Measurements from ENCODE around the gene SLC46A1. TPM values are rescaled to one million over a fixed set of nuclear protein-coding genes. Genes with fewer than 3 reads are reported as not detected.

Gene SLC46A1
- total RNA-seq, 1 donor from 2014 or later: 7.4 TPM

GRCh38 chr17:28346746-28347246 is 59.2 kb downstream of the SLC46A1 start:
- peak overlapping the region; percentile 90 for H3K27ac Mint-ChIP-seq (ENCODE audit: unreplicated experiment)
- peak overlapping the region; percentile 56 for H3K4me3 Mint-ChIP-seq (ENCODE audit: unreplicated experiment)
- no peaks in the 10 kb centered on the region for H3K27me3 Mint-ChIP-seq (ENCODE audit: low read depth, unreplicated experiment)
- FAIRE-seq (no peak), DNase-seq (ENCODE audit: low read depth) (no peak)
- Histone ChIP-seq H3K27me3 (ENCODE audit: insufficient read depth, low read length) (no peaks in the 10 kb centered on the region), H3K9me3 (ENCODE audit: insufficient read depth, low read depth, low read length) (no peaks in the 10 kb centered on the region), H4K20me1 (ENCODE audit: insufficient read depth, low read length) (peaks cover 42% of the 10 kb centered on the region), H2AFZ (ENCODE audit: low read depth, low read length) (no peak overlapping the region), H3K27ac (ENCODE audit: low read depth, low read length) (peak overlapping the region; percentile 85), H3K4me1 (ENCODE audit: insufficient read depth, low read length) (peaks cover 38% of the 10 kb centered on the region), H3K79me2 (ENCODE audit: insufficient read depth, low read length) (peaks cover 22% of the 10 kb centered on the region), H3K9ac (ENCODE audit: low read length) (peak overlapping the region; percentile 54), H3K36me3 (ENCODE audit: insufficient read depth, low read length) (peaks cover 49% of the 10 kb centered on the region), H3K4me2 (ENCODE audit: low read length) (peak overlapping the region; percentile 57), H3K4me3 (ENCODE audit: insufficient read depth, low read depth, low read length) (no peak overlapping the region)
- peaks cover 28% of the 10 kb centered on the region for H3K36me3 Mint-ChIP-seq (ENCODE audit: low read depth, unreplicated experiment)
- no peak for TF ChIP-seq EZH2 (IDR thresholded peaks at IDR 0.05; ENCODE audit: insufficient read depth, low read length)
- peak; percentile 9 for TF ChIP-seq CTCF (IDR thresholded peaks at IDR 0.05; ENCODE audit: insufficient read depth, low read depth, low read length)
- peaks cover 19% of the 10 kb centered on the region for H3K4me1 Mint-ChIP-seq (ENCODE audit: low read depth, unreplicated experiment)
- peaks cover 5% of the 10 kb centered on the region for H3K9me3 Mint-ChIP-seq (ENCODE audit: unreplicated experiment)

GRCh38 chr17:28346199-28346580 is 59.8 kb downstream of the SLC46A1 start:
- H4K20me1 ChIP-seq (ENCODE audit: insufficient read depth, low read length): peaks cover 48% of the 10 kb centered on the region
- peak overlapping the region; percentile 57 for H3K4me2 ChIP-seq (ENCODE audit: low read length)
- peak overlapping the region; percentile 85 for H3K27ac ChIP-seq (ENCODE audit: low read depth, low read length)
- Mint-ChIP-seq H3K9me3 (ENCODE audit: unreplicated experiment) (peaks cover 5% of the 10 kb centered on the region), H3K36me3 (ENCODE audit: low read depth, unreplicated experiment) (peaks cover 27% of the 10 kb centered on the region), H3K27me3 (ENCODE audit: low read depth, unreplicated experiment) (no peaks in the 10 kb centered on the region), H3K4me1 (ENCODE audit: low read depth, unreplicated experiment) (peaks cover 19% of the 10 kb centered on the region), H3K27ac (ENCODE audit: unreplicated experiment) (peak overlapping the region; percentile 90), H3K4me3 (ENCODE audit: unreplicated experiment) (no peak overlapping the region)
- no peaks in the 10 kb centered on the region for H3K9me3 ChIP-seq (ENCODE audit: insufficient read depth, low read depth, low read length)
- H3K27me3 ChIP-seq (ENCODE audit: insufficient read depth, low read length): no peaks in the 10 kb centered on the region
- peaks cover 28% of the 10 kb centered on the region for H3K79me2 ChIP-seq (ENCODE audit: insufficient read depth, low read length)
- no peak overlapping the region for H3K4me3 ChIP-seq (ENCODE audit: insufficient read depth, low read depth, low read length)
- H3K36me3 ChIP-seq (ENCODE audit: insufficient read depth, low read length): peaks cover 49% of the 10 kb centered on the region
- FAIRE-seq: no peak
- no peak overlapping the region for H2AFZ ChIP-seq (ENCODE audit: low read depth, low read length)
- peaks cover 38% of the 10 kb centered on the region for H3K4me1 ChIP-seq (ENCODE audit: insufficient read depth, low read length)
- TF ChIP-seq EZH2 (IDR thresholded peaks at IDR 0.05; ENCODE audit: insufficient read depth, low read length) (no peak), CTCF (IDR thresholded peaks at IDR 0.05; ENCODE audit: insufficient read depth, low read depth, low read length) (no peak)
- DNase-seq (ENCODE audit: low read depth): peak; percentile 67
- peak overlapping the region; percentile 54 for H3K9ac ChIP-seq (ENCODE audit: low read length)

- H3K4me1 ChIP-seq (ENCODE audit: insufficient read depth, low read length): peaks cover 38% of the 10 kb centered on the region
- H4K20me1 ChIP-seq (ENCODE audit: insufficient read depth, low read length): peaks cover 49% of the 10 kb centered on the region
- H3K36me3 ChIP-seq (ENCODE audit: insufficient read depth, low read length): peaks cover 50% of the 10 kb centered on the region
- FAIRE-seq (no peak), DNase-seq (ENCODE audit: low read depth) (peak; percentile 52)
- Mint-ChIP-seq H3K36me3 (ENCODE audit: low read depth, unreplicated experiment) (peaks cover 24% of the 10 kb centered on the region), H3K4me3 (ENCODE audit: unreplicated experiment) (no peak overlapping the region), H3K9me3 (ENCODE audit: unreplicated experiment) (peaks cover 5% of the 10 kb centered on the region), H3K4me1 (ENCODE audit: low read depth, unreplicated experiment) (peaks cover 19% of the 10 kb centered on the region), H3K27me3 (ENCODE audit: low read depth, unreplicated experiment) (no peaks in the 10 kb centered on the region), H3K27ac (ENCODE audit: unreplicated experiment) (peak overlapping the region; percentile 53)
- no peak overlapping the region for H2AFZ ChIP-seq (ENCODE audit: low read depth, low read length)
- peak overlapping the region; percentile 57 for H3K4me2 ChIP-seq (ENCODE audit: low read length)
- no peak overlapping the region for H3K4me3 ChIP-seq (ENCODE audit: insufficient read depth, low read depth, low read length)
- no peaks in the 10 kb centered on the region for H3K27me3 ChIP-seq (ENCODE audit: insufficient read depth, low read length)
- peak overlapping the region; percentile 85 for H3K27ac ChIP-seq (ENCODE audit: low read depth, low read length)
- H3K79me2 ChIP-seq (ENCODE audit: insufficient read depth, low read length): peaks cover 33% of the 10 kb centered on the region
- no peak for TF ChIP-seq EZH2 (IDR thresholded peaks at IDR 0.05; ENCODE audit: insufficient read depth, low read length)
- no peak for TF ChIP-seq CTCF (IDR thresholded peaks at IDR 0.05; ENCODE audit: insufficient read depth, low read depth, low read length)
- H3K9me3 ChIP-seq (ENCODE audit: insufficient read depth, low read depth, low read length): no peaks in the 10 kb centered on the region
- H3K9ac ChIP-seq (ENCODE audit: low read length): peak overlapping the region; percentile 54
Observed at GRCh38 chr17:28345419-28346198, 60.4 kb downstream of the SLC46A1 start.
